Parathyroid adenoma (tissue), 2 donors: ENCODE measurements around the gene ATF7IP2.
"Not testable (repeated sequence)": the region's sequence is repeated elsewhere in the genome, so short reads cannot be mapped to it uniquely, and the experiment has no call there.

ENCODE experiments used
- H2AFZ ChIP-seq: fragments of 300-600 bp; sonication (generic); one replicate; pipeline ENCODE4 v1.7.0; 2017; ENCODE audit warnings: antibody characterized with exemption, mild to moderate bottlenecking
- H3K27ac ChIP-seq: fragments of 300-600 bp; sonication (generic); one replicate; pipeline ENCODE4 v1.7.0; 2017
- H3K27me3 ChIP-seq: fragments of 300-600 bp; sonication (generic); one replicate; pipeline ENCODE4 v1.7.0; 2017; ENCODE audit warnings: low read length; ENCODE audit not compliant: control insufficient read depth, insufficient read depth
- H3K36me3 ChIP-seq: fragments of 300-600 bp; sonication (generic); one replicate; pipeline ENCODE4 v1.7.0; 2017; ENCODE audit warnings: low read length; ENCODE audit not compliant: control insufficient read depth, insufficient read depth
- H3K4me1 ChIP-seq: fragments of 300-600 bp; sonication (generic); one replicate; pipeline ENCODE4 v1.7.0; 2017; ENCODE audit warnings: control low read depth
- H3K4me2 ChIP-seq: fragments of 300-600 bp; sonication (generic); one replicate; pipeline ENCODE4 v1.7.0; 2017; ENCODE audit warnings: low read length
- H3K4me3 ChIP-seq: fragments of 300-600 bp; sonication (generic); one replicate; pipeline ENCODE4 v1.7.0; 2017; ENCODE audit warnings: low read depth, low read length
- H3K79me2 ChIP-seq: fragments of 300-600 bp; sonication (generic); one replicate; pipeline ENCODE4 v1.7.0; 2017; ENCODE audit warnings: control low read depth
- H3K9ac ChIP-seq: fragments of 300-600 bp; sonication (generic); one replicate; pipeline ENCODE4 v1.7.0; 2017; ENCODE audit warnings: mild to moderate bottlenecking
- H3K9me3 ChIP-seq: fragments of 300-600 bp; sonication (generic); one replicate; pipeline ENCODE4 v1.7.0; 2017; ENCODE audit warnings: low read length; ENCODE audit not compliant: control insufficient read depth
- CTCF ChIP-seq: fragments of 300-600 bp; sonication (generic); IDR thresholded peaks from one replicate; pipeline ENCODE4 v1.7.0; 2017; ENCODE audit warnings: antibody characterized with exemption, mild to moderate bottlenecking
- donor health status: primary hyperparathyroidism.

Gene ATF7IP2

DNA sequence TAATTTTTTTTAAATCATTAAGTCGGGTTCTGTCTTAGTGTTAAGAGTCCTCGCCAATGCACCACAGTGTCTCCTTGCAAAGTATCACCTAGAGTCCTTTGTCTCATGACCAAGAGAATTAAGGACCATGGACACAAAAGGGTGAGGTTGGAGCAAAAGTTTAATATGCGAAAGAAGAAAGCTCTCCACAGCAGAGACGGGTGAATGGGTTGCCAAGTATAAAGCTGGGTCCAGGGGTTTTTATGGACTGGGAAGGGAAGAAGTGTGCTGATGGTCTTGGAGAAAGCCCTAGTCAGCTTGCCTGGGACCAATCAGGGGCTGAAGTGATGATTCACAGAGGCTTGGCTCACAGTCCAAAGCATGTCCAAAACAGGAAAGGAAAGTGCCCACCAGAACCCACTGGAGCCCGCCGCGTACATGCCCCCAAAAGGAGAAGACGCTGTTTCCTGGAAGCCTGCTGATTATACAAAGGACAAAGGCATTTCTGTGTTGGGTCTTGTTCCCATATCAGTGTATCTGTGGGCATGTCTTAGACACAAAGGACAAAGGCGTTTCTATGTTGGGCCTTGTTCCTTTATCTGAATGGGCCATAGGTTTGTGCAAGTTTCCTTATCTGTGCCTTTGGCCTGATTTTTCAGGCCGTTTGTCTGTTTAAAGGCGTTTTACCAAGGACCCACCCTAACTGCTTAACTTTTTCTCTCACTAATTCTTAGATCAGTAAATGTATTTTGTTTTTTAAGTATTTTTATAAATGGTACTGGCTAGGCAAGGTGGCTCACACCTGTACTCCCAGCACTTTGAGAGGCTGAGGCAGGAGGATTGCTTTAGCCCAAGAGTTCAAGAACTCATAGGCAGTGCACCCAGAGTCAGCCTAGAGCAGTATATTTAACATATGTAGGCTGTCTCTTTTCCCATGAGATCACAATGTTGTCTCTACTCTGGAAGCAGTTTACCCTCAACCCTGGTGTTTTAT lies 28.7 kb upstream of the ATF7IP2 start:
- TF ChIP-seq CTCF: no peak
- Histone ChIP-seq H3K9ac (no peak overlapping the region), H2AFZ (no peak overlapping the region), H3K4me1 (no peaks in the 10 kb centered on the region), H3K9me3 (no peaks in the 10 kb centered on the region), H3K27ac (no peak overlapping the region), H3K79me2 (no peaks in the 10 kb centered on the region), H3K4me2 (no peak overlapping the region), H3K4me3 (no peak overlapping the region), H3K27me3 (no peaks in the 10 kb centered on the region), H3K36me3 (no peaks in the 10 kb centered on the region)

DNA sequence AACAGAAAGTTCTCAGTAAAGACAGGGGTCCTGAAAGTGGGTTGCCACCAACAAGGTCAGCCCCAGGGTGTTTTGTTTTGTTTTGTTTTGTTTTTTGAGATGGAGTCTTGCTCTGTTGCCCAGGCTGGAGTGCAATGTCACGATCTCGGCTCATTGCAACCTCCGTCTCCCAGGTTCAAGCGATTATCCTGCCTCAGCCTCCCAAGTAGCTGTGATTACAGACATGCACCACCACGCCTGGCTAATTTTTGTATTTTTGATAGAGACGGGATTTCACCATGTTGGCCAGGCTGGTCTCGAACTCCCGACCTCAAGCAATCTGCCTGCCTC lies 24.1 kb upstream of the ATF7IP2 start:
- H2AFZ ChIP-seq, H3K27me3 ChIP-seq, H3K4me2 ChIP-seq, H3K9ac ChIP-seq, H3K9me3 ChIP-seq, H3K4me1 ChIP-seq, H3K4me3 ChIP-seq, H3K79me2 ChIP-seq, H3K36me3 ChIP-seq, H3K27ac ChIP-seq: not testable (repeated sequence)

DNA sequence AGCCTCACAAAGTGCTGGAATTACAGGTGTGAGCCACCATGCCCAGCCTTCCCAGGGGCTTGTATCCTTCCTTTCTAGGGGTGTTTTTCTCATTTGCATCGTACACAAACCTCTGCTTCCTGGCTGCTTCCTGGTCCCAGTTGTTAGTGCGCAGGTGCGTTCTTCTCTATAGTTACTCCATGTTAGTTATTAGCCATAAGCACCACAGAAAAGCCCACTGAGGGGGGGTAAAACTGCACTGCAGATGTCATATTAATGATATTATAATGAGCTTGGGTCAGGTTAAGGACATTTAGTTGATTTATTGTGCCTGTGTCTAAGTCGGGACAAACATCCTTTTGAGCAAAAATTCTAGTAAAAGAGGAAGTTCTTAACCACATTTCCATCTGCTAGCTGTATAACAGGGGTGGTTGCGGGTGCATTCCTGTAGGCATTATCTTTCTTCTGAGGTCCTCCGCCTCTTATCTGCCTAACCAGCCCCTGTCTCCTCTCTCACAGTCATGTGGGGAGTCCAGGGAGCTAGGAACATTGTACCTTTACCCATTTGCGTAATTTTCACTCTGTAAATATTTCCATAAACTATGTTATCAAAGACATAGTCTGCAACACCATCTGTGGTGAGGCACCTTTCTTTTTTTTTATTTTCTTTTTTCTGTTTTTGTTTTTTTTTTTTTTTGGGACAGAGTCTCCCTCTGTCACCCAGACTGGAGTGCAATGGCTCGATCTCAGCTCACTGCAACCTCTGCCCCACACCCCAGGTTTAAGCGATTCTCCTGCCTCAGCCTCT lies 23.6 kb upstream of the ATF7IP2 start:
- Histone ChIP-seq H3K9ac (no peak overlapping the region), H3K27ac (no peak overlapping the region), H3K4me1 (no peaks in the 10 kb centered on the region), H3K27me3 (no peaks in the 10 kb centered on the region), H2AFZ (no peak overlapping the region), H3K79me2 (no peaks in the 10 kb centered on the region), H3K4me2 (no peak overlapping the region), H3K36me3 (no peaks in the 10 kb centered on the region), H3K4me3 (no peak overlapping the region), H3K9me3 (no peaks in the 10 kb centered on the region)
- TF ChIP-seq CTCF: no peak

DNA sequence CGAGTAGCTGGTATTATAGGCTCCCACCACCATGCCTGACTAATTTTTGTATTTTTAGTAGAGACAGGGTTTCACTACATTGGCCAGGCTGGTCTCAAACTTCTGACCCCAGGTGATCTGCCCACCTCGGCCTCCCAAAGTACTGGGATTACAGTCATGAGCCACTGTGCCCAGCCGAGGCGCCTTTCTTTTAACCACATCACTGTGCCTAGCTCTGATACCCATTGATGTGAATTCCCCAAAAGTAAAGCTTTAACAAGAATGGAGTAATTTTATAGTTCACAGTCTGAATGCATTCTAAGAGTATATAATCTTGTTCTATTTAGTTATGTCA lies 23.0 kb upstream of the ATF7IP2 start:
- not testable (repeated sequence) for H3K27ac ChIP-seq

DNA sequence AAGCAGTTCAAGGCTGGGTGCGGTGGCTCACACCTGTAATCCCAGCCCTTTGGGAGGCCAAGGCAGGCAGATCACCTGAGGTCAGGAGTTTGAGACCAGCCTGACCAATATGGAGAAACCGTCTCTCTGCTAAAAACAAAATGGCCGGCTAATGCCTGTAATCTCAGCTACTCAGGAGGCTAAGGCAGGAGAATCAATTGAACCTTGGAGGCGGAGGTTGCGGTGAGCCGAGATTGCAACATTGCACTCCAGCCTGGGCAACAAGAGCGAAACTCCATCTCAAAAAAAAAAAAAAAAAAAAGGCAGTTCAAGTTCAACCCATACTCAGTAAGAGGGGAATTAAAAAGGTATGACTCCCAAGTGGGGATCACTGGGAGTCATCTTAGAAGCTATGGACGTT lies 19.2 kb upstream of the ATF7IP2 start:
- H3K27me3 ChIP-seq, H3K9ac ChIP-seq, H3K79me2 ChIP-seq, H3K4me2 ChIP-seq, H3K4me1 ChIP-seq, H3K9me3 ChIP-seq, H3K27ac ChIP-seq, H3K4me3 ChIP-seq, H3K36me3 ChIP-seq, H2AFZ ChIP-seq: not testable (repeated sequence)

More for the DNA sequence above, 23.0 kb upstream of the ATF7IP2 start:
- not testable (repeated sequence) for H3K27me3 ChIP-seq, H3K36me3 ChIP-seq, H3K4me1 ChIP-seq, H3K4me3 ChIP-seq, H3K4me2 ChIP-seq, H3K9ac ChIP-seq, H2AFZ ChIP-seq, H3K79me2 ChIP-seq, H3K9me3 ChIP-seq

- no peaks in the 10 kb centered on the region for H3K4me1 ChIP-seq
- H3K9ac ChIP-seq: no peak overlapping the region
- no peaks in the 10 kb centered on the region for H3K9me3 ChIP-seq
- no peak overlapping the region for H3K4me3 ChIP-seq
- H3K36me3 ChIP-seq: no peaks in the 10 kb centered on the region
- H3K4me2 ChIP-seq: no peak overlapping the region
- TF ChIP-seq CTCF: no peak
- no peak overlapping the region for H3K27ac ChIP-seq
- no peaks in the 10 kb centered on the region for H3K79me2 ChIP-seq
- H2AFZ ChIP-seq: no peak overlapping the region
- no peaks in the 10 kb centered on the region for H3K27me3 ChIP-seq
Observed at GRCh38 chr16:10367616-10368188, 18.2 kb upstream of the ATF7IP2 start.
